CD4-positive, alpha-beta T cell (primary cell): Measurements from ENCODE around the gene KCNQ1. TPM values are rescaled to one million over a fixed set of nuclear protein-coding genes. Genes with fewer than 3 reads are reported as not detected.
"Not testable (repeated sequence)": the region's sequence is repeated elsewhere in the genome, so short reads cannot be mapped to it uniquely, and the experiment has no call there.

ENCODE experiments used
- ATAC-seq: fragments of 200-7000 bp; cut with Tn5 transposase; one replicate; pipeline ENCODE4 v1.10.0; 2022; ENCODE audit warnings: mild to moderate bottlenecking; ENCODE audit not compliant: poor library complexity
- CTCF ChIA-PET: fragments of 350-600 bp; sonication (Branson Sonifier 250); formaldehyde crosslinking; loops from one replicate; lab custom pipeline; 2021; ENCODE audit warnings: antibody characterized with exemption, inconsistent platforms; lab: Charles Lee
- POLR2A ChIA-PET: fragments of 350-600 bp; sonication (Branson Sonifier 250); formaldehyde crosslinking; loops from one replicate; lab custom pipeline; 2021; ENCODE audit warnings: antibody characterized with exemption, inconsistent platforms; lab: Charles Lee
- DNase-seq, 14 experiments: peaks; one replicate each; pipeline ENCODE4 v3.0.0-alpha.2; 2013 to 2020; ENCODE audit warnings: mixed read lengths in 2 of 14
- H3K27ac ChIP-seq, 2 donors: one replicate each; pipeline versions ENCODE4 v1.5.1 to v1.7.0; 2013; ENCODE audit warnings: low read length in 2 of 2, low read depth in 1 of 2, mild to moderate bottlenecking in 1 of 2
- H3K27me3 ChIP-seq, 2 experiments: 1 replicate in 1 of 2; 2 replicates in 1 of 2; pipeline versions ENCODE4 v1.6.1 to v1.7.0; 2013; ENCODE audit warnings: low read length in 2 of 2, control low read depth in 1 of 2, mild to moderate bottlenecking in 1 of 2, moderate library complexity in 1 of 2; ENCODE audit not compliant: insufficient read depth in 2 of 2, control insufficient read depth in 1 of 2
- H3K36me3 ChIP-seq: one replicate; pipeline ENCODE4 v1.6.1; 2013; ENCODE audit warnings: low read length, control low read depth; ENCODE audit not compliant: insufficient read depth
- H3K4me1 ChIP-seq: one replicate; pipeline ENCODE4 v1.6.1; 2013; ENCODE audit warnings: low read length, control low read depth; ENCODE audit not compliant: insufficient read depth
- H3K4me3 ChIP-seq: one replicate; pipeline ENCODE4 v1.5.1; 2013; ENCODE audit warnings: mild to moderate bottlenecking, low read length, moderate library complexity
- H3K9me3 ChIP-seq, 2 experiments: 1 replicate in 1 of 2; 2 replicates in 1 of 2; pipeline versions ENCODE4 v1.6.1 to v1.7.0; 2013; ENCODE audit warnings: low read length in 2 of 2, mild to moderate bottlenecking in 2 of 2, control low read depth in 1 of 2, moderate library complexity in 1 of 2; ENCODE audit not compliant: control insufficient read depth in 1 of 2, insufficient read depth in 1 of 2
- H3K27ac Mint-ChIP-seq: one replicate; pipeline ENCODE4 v1.8.0; 2020; ENCODE audit warnings: mixed read lengths
- H3K27me3 Mint-ChIP-seq: one replicate; pipeline ENCODE4 v1.8.0; 2021; ENCODE audit warnings: mixed read lengths
- H3K36me3 Mint-ChIP-seq: one replicate; pipeline ENCODE4 v1.8.0; 2021; ENCODE audit warnings: low read depth, mixed read lengths
- H3K4me1 Mint-ChIP-seq: one replicate; pipeline ENCODE4 v1.8.0; 2021; ENCODE audit warnings: low read depth, mixed read lengths
- H3K4me3 Mint-ChIP-seq: one replicate; pipeline ENCODE4 v1.8.0; 2020; ENCODE audit warnings: mild to moderate bottlenecking, mixed read lengths
- H3K9me3 Mint-ChIP-seq: one replicate; pipeline ENCODE4 v1.8.0; 2020; ENCODE audit warnings: mixed read lengths
- CTCF ChIP-seq: fragments of 200-600 bp; IDR thresholded peaks from one replicate; pipeline ENCODE4 v1.8.0; 2022; ENCODE audit warnings: antibody characterized with exemption, mild to moderate bottlenecking
- intact Hi-C, 2 experiments: fragments of 100-400 bp; cut with DNase I in 1 of 2; cut with micrococcal nuclease in 1 of 2; formaldehyde crosslinking; loops; one replicate each; pipeline versions ENCODE4 v1.15.1 to v1.9.0; 2023 to 2025; cut with DNase I, micrococcal nuclease
- total RNA-seq, 174 experiments: library from RNA in 2 of 174; stranded (reverse) in 2 of 174; gene quantifications; one replicate each; pipeline ENCODE4 v1.2.3 and lab custom pipeline; 2021 to 2026

KCNQ1 gene
- total RNA-seq, 2 experiments from 2014 or later = 31.3 to 33.1 TPM

GRCh38 chr11:2630679-2631078 is 185.9 kb downstream of the KCNQ1 start:
- intact Hi-C loops = no loop called here
- peaks cover 4% of the 10 kb centered on the region for H3K36me3 ChIP-seq
- ChIA-PET POLR2A (no interaction called here), CTCF (no interaction called here)
- H3K27me3 Mint-ChIP-seq = no peaks in the 10 kb centered on the region
- no peak overlapping the region for H3K4me3 ChIP-seq
- H3K4me1 Mint-ChIP-seq = no peaks in the 10 kb centered on the region
- H3K27me3 ChIP-seq = no peaks in the 10 kb centered on the region
- no peaks in the 10 kb centered on the region for H3K4me1 ChIP-seq
- H3K27ac ChIP-seq = no peak overlapping the region
- H3K9me3 ChIP-seq = peaks cover 6 to 36% of the 10 kb centered on the region in 2 experiments
- H3K36me3 Mint-ChIP-seq = peaks cover 94% of the 10 kb centered on the region
- H3K27ac Mint-ChIP-seq = no peak overlapping the region
- no peak for TF ChIP-seq CTCF
- peaks cover 20% of the 10 kb centered on the region for H3K9me3 Mint-ChIP-seq
- DNase-seq (no peak), ATAC-seq (no peak)
- H3K4me3 Mint-ChIP-seq = no peak overlapping the region

- Histone ChIP-seq H3K4me3 (no peak overlapping the region), H3K4me1 (no peaks in the 10 kb centered on the region), H3K9me3 (peaks cover 6 to 36% of the 10 kb centered on the region in 2 experiments), H3K36me3 (peaks cover 4% of the 10 kb centered on the region), H3K27me3 (no peaks in the 10 kb centered on the region), H3K27ac (no peak overlapping the region)
- no peak overlapping the region for H3K27ac Mint-ChIP-seq
- CTCF ChIA-PET = no interaction called here
- H3K36me3 Mint-ChIP-seq = peaks cover 94% of the 10 kb centered on the region
- H3K4me1 Mint-ChIP-seq = no peaks in the 10 kb centered on the region
- intact Hi-C loops = no loop called here
- no peak overlapping the region for H3K4me3 Mint-ChIP-seq
- TF ChIP-seq CTCF = no peak
- no peaks in the 10 kb centered on the region for H3K27me3 Mint-ChIP-seq
- POLR2A ChIA-PET = no interaction called here
- ATAC-seq = no peak
- DNase-seq = no peak
- peaks cover 20% of the 10 kb centered on the region for H3K9me3 Mint-ChIP-seq
Measured at GRCh38 chr11:2631161-2631560, 186.4 kb downstream of the KCNQ1 start.

- H3K27ac ChIP-seq, H3K27me3 Mint-ChIP-seq, H3K27ac Mint-ChIP-seq, H3K4me1 Mint-ChIP-seq, H3K36me3 ChIP-seq, POLR2A ChIA-PET, H3K4me3 ChIP-seq, intact Hi-C loops, H3K4me3 Mint-ChIP-seq, DNase-seq, CTCF ChIA-PET, H3K4me1 ChIP-seq, ATAC-seq, H3K27me3 ChIP-seq: not testable (repeated sequence)
- H3K9me3 ChIP-seq = peaks cover 20 to 24% of the 10 kb centered on the region in 2 experiments
- Mint-ChIP-seq H3K36me3 (peaks cover 88% of the 10 kb centered on the region), H3K9me3 (peaks cover 19% of the 10 kb centered on the region)
Measured at GRCh38 chr11:2639763-2640162, 195.0 kb downstream of the KCNQ1 start.

- Histone ChIP-seq H3K27me3 (no peaks in the 10 kb centered on the region), H3K36me3 (no peaks in the 10 kb centered on the region), H3K4me3 (no peak overlapping the region), H3K4me1 (no peaks in the 10 kb centered on the region), H3K27ac (no peak overlapping the region), H3K9me3 (peaks cover 33 to 41% of the 10 kb centered on the region in 2 experiments)
- DNase-seq (no peak), ATAC-seq (no peak)
- intact Hi-C loops = no loop called here
- H3K4me1 Mint-ChIP-seq = no peaks in the 10 kb centered on the region
- no peaks in the 10 kb centered on the region for H3K27me3 Mint-ChIP-seq
- ChIA-PET POLR2A (no interaction called here), CTCF (no interaction called here)
- H3K4me3 Mint-ChIP-seq = no peak overlapping the region
- peaks cover 19% of the 10 kb centered on the region for H3K9me3 Mint-ChIP-seq
- no peak for TF ChIP-seq CTCF
- H3K27ac Mint-ChIP-seq = no peak overlapping the region
- peaks cover 93% of the 10 kb centered on the region for H3K36me3 Mint-ChIP-seq
Measured at GRCh38 chr11:2641623-2642022, 196.8 kb downstream of the KCNQ1 start.
